NCI-H1436 (cell line): ENCODE results near the gene ADAR.

Experiments used
- DNase-seq: peaks from one replicate; lab custom pipeline; 2025; lab: John Stamatoyannopoulos, UW

ADAR gene

GRCh38 chr1:154615411-154615810, 7.4 kb upstream of the ADAR start:
- DNase-seq: no peak

- no peak for DNase-seq
Measured at GRCh38 chr1:154614901-154615300, 6.9 kb upstream of the ADAR start.

- DNase-seq: no peak
Measured at GRCh38 chr1:154614247-154614646, 6.3 kb upstream of the ADAR start.

- DNase-seq: no peak
Measured at GRCh38 chr1:154611150-154611862, 3.3 kb upstream of the ADAR start.

GRCh38 chr1:154609398-154610380, 1.7 kb upstream of the ADAR start:
- peak; percentile 64 for DNase-seq

- DNase-seq: peak; percentile 31
Measured at GRCh38 chr1:154608397-154609270, 648 bp upstream of the ADAR start.

GRCh38 chr1:154607106-154607608, 829 bp downstream of the ADAR start:
- no peak for DNase-seq

- DNase-seq: no peak
Measured at GRCh38 chr1:154605534-154605933, 2.5 kb downstream of the ADAR start.

- DNase-seq: no peak
Measured at GRCh38 chr1:154603317-154603716, 4.7 kb downstream of the ADAR start.

GRCh38 chr1:154599658-154600057, 8.3 kb downstream of the ADAR start:
- DNase-seq: no peak

GRCh38 chr1:154598871-154599635, 8.9 kb downstream of the ADAR start:
- DNase-seq: no peak

GRCh38 chr1:154595621-154596020, 12.4 kb downstream of the ADAR start:
- no peak for DNase-seq

- no peak for DNase-seq
Measured at GRCh38 chr1:154594811-154595210, 13.2 kb downstream of the ADAR start.

- DNase-seq: no peak
Measured at GRCh38 chr1:154593390-154593789, 14.6 kb downstream of the ADAR start.

- no peak for DNase-seq
Measured at GRCh38 chr1:154591206-154591605, 16.8 kb downstream of the ADAR start.

- no peak for DNase-seq
Measured at GRCh38 chr1:154590756-154591155, 17.2 kb downstream of the ADAR start.

- no peak for DNase-seq
Measured at GRCh38 chr1:154589780-154590179, 18.2 kb downstream of the ADAR start.

- DNase-seq: no peak
Measured at GRCh38 chr1:154586641-154587040, 21.3 kb downstream of the ADAR start.

GRCh38 chr1:154586231-154586630, 21.8 kb downstream of the ADAR start:
- no peak for DNase-seq

GRCh38 chr1:154584267-154584994, 23.6 kb downstream of the ADAR start:
- no peak for DNase-seq
